HG02943 (cell line): ENCODE data around the gene IFI35.
"Not testable (repeated sequence)": the region's sequence is repeated elsewhere in the genome, so short reads cannot be mapped to it uniquely, and the experiment has no call there.

Source experiments
- ATAC-seq: cut with Tn5 transposase; IDR thresholded peaks from one replicate; pipeline ENCODE4 v1.9.1; 2021; ENCODE audit warnings: mild to moderate bottlenecking, low read depth, moderate library complexity; ENCODE audit not compliant: unreplicated experiment

The IFI35 gene

GRCh38 chr17:43044024-43044423, 37.4 kb downstream of the IFI35 start:
- ATAC-seq, result no peak

GRCh38 chr17:43051969-43052368, 45.4 kb downstream of the IFI35 start:
- no peak for ATAC-seq

- not testable (repeated sequence) for ATAC-seq
Measured at GRCh38 chr17:43053008-43053407, 46.4 kb downstream of the IFI35 start.

- ATAC-seq, result no peak
Measured at GRCh38 chr17:43056051-43056450, 49.5 kb downstream of the IFI35 start.

GRCh38 chr17:43062984-43063638, 56.5 kb downstream of the IFI35 start:
- ATAC-seq, result no peak
